Spleen (tissue), 7 donors: Measurements from ENCODE around the gene EYS.

Experiments
- POLR2A ChIP-seq, 3 donors: fragments of 450-650 bp; IDR thresholded peaks; one replicate each; pipeline ENCODE4 v1.5.1; 2017; ENCODE audit warnings: antibody characterized with exemption in 3 of 3, mild to moderate bottlenecking in 1 of 3
- POLR2AphosphoS5 ChIP-seq, 3 donors: sonication (generic); formaldehyde crosslinking; IDR thresholded peaks; one replicate each; pipeline ENCODE4 v1.5.1; 2017; ENCODE audit warnings: antibody characterized with exemption in 3 of 3
- TF ChIP-seq, protein P1 (sequence below), 11 experiments: fragments of 200-600 bp in 7 of 11; fragments of 450-650 bp in 4 of 11; sonication (generic) in 4 of 11; IDR thresholded peaks in 8 of 11; conservative IDR thresholded peaks in 3 of 11; 1 replicate in 7 of 11; 2 replicates in 4 of 11; pipeline versions ENCODE4 v1.4.0 to v1.8.0; 2016 to 2021; ENCODE audit warnings: antibody characterized with exemption in 11 of 11, inconsistent platforms in 4 of 11, mild to moderate bottlenecking in 1 of 11
- donor health status: DM: no; HTN: no; CAD: no; lungs with moderate emphysema.
- donor health status: DM: no; HTN: no; CAD: no.
- donor health status: DM: no; HTN: no; CAD: no.

DNA sequence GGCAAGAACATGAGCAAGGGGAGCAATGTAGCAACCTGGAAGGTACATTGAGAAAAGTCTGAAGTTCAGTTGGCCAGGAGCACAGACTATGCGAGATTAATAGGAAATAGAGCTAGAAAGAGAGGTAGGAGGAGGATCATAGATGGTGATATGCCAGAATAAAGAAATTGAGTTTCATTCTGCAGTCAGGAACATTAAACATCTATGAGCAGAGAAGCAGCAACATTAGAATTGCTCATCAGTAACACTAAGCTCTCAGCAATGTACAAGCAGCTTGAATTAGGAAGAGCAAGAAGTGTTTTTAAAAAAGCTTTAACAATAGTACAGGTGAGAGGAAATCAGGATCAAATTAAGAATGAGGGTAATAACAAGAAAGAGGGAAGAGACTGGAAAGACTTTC, 1603.5 kb downstream of the EYS start:
- TF ChIP-seq, protein P1, sequence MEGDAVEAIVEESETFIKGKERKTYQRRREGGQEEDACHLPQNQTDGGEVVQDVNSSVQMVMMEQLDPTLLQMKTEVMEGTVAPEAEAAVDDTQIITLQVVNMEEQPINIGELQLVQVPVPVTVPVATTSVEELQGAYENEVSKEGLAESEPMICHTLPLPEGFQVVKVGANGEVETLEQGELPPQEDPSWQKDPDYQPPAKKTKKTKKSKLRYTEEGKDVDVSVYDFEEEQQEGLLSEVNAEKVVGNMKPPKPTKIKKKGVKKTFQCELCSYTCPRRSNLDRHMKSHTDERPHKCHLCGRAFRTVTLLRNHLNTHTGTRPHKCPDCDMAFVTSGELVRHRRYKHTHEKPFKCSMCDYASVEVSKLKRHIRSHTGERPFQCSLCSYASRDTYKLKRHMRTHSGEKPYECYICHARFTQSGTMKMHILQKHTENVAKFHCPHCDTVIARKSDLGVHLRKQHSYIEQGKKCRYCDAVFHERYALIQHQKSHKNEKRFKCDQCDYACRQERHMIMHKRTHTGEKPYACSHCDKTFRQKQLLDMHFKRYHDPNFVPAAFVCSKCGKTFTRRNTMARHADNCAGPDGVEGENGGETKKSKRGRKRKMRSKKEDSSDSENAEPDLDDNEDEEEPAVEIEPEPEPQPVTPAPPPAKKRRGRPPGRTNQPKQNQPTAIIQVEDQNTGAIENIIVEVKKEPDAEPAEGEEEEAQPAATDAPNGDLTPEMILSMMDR (IDR thresholded peaks at IDR 0.05 in 8 of 11, conservative IDR thresholded peaks at IDR 0.05 in 3 of 11): no peak
- no peak for TF ChIP-seq POLR2AphosphoS5 (IDR thresholded peaks at IDR 0.05)
- TF ChIP-seq POLR2A (IDR thresholded peaks at IDR 0.05): no peak
